ENCODE results near the gene GJC2.
"Not testable (repeated sequence)": the region's sequence is repeated elsewhere in the genome, so short reads cannot be mapped to it uniquely, and the experiment has no call there.

GJC2 gene

DNA sequence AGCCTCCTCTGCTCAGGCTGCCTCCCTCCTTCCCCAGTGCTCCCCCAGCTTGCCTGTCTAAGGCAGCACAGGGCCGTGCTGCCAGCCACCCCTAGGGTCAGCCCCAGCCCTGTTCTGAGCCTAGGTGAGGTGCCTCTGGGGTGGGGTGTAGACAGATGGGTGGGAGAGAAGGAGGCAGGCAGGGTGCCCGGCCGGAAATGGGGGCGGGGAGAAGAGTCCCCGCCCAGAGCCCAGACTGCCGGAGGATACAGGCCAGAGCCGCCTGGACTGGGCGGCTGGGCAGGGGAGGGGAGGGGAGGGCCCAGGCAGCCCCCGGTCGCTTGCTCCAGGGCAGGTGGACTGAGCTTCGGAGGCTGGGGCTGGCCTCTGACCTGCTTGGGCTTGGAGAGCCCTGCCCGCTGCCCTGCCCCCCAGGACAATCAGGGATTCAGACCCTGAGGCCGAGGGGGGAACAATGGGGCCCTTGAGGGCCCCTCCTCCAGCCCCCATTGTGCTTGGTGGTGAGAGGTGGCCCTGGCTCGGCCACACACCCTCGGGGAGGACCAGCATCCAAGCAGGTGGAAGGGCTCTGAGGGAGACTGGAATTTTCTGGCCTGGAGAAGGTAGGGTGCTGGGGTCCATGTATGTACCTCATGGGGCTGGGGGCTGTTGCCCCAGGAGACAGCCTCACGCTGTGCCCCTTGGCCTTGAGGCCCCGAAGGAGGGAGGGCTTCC, at the start of gene GJC2:
TSS of gene GJC2 (plus strand) at position 525 of the 714 bp plus-strand sequence. CDS start 7,829 bp downstream, outside the sequence.
- DNase-seq (ENCODE audit: low read depth in 2 of 2): no peak

DNA sequence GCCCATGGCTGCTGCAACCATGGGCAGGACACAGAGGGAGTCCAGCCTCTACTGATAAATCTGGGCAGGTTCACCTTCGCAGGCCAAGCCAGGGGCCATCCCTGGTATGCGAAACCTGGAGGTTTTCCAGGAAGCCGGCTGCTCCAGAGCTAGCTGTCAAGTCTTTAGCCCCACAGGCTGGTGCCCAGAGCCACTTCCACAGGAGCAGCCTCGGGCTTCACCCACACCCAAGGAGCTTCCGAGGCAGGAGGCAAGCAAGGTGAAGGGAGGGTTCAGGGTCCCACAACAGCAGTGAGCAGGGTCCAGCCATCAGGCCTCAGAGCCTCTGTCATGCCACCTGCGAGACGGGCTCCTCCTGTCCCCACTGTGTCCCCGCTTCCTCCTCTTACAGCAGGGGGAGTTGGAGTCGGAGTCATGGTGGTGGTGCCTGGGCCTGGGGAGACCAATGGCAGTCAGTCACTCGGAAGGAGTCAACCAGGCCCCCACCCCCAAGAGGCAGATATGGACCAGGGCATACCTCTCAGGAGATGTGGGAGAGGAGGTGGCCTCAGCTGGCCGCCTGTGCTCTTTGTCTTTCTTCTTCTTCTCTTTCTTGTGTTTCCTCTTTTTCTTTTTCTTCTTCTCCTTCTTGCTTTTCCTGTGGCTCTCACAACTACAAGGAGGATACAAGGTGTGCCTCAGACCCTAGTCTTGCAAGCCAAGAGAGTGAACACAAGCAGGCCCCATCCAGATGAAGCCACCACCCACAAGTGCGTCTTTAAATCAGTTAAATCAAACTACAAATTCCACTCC, 48.7 kb upstream of the GJC2 start:
- no peak for DNase-seq (ENCODE audit: low read depth in 2 of 2)

DNA sequence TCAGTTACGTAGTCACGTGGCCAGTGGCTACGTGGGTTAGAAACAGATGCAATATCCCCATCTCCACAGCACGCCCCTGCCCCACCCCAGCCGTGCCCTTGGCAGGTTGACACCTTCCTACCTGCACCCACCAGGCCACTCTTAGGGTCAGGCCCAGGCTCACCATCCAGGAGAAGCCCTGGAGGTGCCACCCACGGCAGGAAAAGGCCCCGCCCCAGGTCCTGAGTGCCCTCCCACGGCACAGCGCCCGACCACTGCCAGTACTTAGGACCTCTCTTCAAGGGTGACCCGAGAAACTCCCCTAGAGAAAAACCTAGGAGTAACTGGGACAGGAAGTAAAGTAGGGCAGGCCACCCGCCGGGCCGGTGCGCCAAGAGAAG, 48.1 kb upstream of the GJC2 start:
- no peak for DNase-seq (ENCODE audit: low read depth in 2 of 2)

DNA sequence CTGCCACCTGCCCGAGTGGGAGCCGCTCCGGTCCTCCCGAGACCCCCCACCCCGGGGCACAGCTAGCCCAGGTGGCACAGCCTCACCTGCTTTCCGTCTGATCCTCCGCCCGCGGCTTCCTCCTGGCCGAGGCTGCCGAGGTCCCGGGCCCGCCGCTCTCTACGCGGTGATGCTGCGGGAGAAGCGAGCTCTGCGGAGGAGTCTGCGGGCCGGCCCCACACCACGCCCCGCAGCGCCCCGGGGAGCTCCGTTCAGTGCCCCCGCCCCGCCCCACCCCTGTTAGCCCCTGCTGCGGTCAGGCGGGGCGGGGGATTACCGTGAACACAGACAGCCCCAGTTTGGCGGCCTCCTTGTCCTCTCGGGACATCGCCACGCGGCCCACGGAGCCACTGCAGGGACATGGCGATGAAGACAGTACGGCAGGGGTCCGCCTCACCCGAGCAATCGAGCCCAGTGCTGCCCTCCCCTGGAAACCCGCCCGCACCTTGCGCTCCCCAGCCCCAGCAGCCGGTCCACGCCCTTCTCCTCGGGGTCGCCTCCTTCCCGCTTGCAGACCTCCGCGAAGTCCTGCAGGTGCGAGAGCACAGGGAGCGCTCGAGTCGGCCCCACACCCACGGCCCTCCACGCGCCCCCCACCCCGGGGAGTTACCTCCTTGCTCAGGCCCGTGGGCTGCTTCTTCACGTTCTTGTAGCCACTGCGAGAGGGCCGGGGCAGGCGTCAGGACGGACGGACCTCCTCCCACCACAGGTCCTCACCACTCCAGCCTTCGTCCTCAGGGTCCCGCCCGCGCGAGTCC, 47.5 kb upstream of the GJC2 start:
- DNase-seq (ENCODE audit: low read depth in 2 of 2): peak in 1 of 2 donors; percentile 53

DNA sequence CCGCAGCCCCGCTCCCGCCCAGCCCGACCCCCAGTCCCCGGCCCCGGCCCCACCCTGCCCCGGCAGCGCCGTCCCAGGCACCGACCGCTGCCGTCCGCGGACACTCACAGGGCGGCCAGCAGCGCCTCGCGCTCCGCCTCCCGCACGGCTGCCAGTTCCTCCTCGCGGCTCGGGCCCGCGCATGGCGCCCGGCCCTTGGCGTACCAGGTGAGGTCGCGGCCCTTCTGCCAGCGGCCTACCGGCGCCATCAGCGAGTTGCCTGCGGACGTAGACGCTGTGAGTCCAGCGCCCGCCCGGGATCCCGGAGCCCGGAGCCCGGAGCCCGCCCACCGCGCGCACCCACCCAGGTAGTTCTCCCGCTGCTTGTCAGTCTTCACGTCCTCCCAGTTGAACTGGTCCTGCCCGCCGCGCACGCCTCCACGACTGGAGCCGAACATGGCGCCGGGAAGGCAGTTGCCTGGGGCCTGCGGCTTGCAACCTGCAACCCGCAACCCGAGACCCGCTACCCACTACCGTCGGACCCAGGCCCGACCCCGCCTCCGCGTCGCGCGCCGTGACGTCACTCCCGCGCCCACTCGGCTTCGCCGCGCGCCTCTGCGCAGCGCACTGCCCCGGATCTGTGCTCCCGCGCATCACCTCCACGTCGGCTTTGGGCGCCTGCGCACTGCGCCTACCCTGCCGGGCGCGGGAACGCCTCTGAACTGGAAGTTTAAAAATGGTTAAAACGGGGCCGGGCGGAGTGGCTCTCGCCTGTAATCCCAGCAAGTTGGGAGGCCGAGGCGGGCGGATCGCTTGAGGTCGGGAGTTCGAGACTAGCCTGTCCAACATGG, 46.7 kb upstream of the GJC2 start, which contains the start of gene C1orf35:
TSS of gene C1orf35 (minus strand) at position 535 of the 830 bp plus-strand sequence. CDS start at position 437, 98 bp downstream.
- peak; percentile 93 for DNase-seq (ENCODE audit: low read depth in 2 of 2)

DNA sequence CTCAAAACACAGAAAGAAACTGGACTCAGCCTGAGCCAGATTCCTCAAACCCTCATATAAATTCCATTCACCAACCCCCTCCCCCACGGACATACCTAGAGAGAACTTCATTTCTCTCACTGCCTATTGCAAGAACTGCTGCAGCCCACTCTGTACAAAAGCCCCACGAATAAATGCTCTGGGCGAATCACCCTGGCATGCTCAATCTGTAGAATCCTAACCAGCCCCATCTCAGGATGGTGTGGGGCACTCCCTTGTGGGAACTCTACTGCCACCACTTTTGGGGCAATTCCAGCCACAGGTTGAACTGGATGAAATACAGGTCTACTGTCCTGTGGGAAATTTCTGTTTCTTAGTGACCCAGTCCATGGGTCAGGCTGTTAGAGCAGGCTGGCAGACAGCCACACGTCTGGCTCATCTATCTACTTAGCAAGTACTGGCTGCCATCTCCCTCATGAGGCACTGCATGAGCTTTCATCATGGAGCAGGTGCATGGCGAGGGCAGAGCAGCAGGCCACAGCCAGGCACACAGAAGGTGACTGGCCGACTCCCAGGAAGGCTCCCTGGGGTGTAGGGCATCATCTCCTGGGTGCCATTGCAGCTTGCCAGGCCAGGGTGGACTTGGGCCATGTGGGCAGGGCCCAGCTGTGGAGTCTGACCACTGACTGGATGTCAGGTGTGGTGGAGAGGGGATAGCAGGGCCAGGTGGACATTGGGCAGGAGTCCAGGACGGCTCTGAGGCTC, 45.0 kb upstream of the GJC2 start:
- no peak for DNase-seq (ENCODE audit: low read depth in 2 of 2)

DNA sequence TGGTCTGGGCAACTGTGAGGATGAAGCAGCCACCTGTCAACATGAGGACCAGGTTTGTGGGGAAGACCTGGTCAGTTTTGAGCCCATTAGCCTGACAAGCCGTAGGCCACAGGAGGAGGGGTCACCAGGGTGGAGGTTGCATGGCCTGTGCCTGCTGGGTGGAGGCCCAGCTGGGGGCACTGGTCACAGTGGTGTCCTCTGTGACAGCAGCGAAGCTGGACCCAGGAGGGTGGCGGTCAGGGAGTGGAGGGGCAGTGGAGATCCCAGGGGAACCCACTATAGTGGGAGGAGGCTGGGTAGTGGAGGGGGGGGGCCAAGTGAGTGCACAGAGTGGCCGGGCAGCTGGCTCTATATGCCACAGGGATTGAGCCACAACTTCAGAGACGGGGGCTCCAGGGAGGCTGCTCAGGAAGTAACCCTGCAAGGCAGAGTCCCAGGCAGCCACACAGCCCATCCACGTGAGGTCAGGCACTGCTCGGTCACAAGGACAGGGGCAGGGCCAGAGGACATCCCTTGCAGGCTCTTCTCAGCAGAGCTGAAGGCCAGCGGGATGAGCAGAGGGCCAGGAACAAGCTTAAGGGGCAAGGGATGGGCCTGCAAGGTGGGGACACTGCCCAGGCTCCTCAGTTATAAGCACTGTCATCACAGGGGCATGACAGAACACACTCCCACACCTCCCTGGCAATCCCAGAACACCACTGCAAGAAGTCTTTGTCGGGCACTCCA, 44.3 kb upstream of the GJC2 start:
- DNase-seq (ENCODE audit: low read depth in 2 of 2): no peak

DNA sequence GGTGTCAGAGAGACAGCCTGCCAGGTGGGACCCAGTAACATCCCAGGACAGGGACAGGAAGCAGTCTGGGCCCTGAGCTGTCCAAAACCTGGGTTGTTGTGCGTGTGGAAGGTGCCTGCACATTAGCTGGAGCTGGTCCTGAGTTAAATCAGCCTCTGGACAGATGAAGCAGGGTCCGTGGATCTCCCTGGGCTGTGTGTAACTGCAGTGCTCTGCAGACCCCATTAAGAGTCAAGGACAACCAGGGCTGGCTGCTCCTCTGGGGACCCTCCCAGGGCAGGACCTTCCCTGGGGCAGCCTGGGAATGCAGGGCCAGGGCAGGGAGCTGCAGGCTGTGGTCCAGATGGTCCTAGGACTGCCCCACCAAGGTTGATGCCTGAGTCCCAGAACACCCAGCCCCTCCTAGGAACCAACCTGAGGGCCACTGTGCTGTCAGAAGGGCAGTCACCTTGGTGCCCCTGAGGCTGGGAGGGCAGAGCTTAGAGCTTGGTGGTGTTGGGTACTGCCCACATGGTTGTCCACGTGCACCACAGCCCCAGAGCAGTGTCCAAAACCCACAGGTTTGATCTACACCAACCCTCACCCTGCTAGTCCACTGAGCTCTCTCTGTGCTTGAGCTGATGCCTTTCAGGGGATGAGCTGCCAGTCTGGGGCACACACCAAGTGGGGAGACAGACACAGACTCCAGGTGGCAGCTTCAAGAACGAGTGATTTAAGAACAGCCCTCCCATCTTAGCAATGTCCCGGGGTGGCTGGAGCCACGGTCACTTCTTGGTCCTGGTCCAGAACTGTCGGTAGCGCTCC, 43.5 kb upstream of the GJC2 start:
- DNase-seq (ENCODE audit: low read depth in 2 of 2): no peak

DNA sequence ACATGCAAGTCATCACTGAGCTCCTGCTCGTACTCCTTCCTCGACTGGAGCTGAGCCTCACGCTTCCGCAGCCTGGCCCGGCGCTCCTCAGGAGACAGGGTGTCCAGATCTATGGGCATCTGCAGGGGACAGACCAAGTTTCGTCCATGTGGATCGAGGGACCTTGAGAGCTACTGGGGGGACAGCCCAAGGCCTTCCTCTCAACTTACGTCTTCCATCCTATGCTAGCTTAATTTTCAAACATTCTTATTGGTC, 43.0 kb upstream of the GJC2 start:
- DNase-seq (ENCODE audit: low read depth in 2 of 2): no peak

DNA sequence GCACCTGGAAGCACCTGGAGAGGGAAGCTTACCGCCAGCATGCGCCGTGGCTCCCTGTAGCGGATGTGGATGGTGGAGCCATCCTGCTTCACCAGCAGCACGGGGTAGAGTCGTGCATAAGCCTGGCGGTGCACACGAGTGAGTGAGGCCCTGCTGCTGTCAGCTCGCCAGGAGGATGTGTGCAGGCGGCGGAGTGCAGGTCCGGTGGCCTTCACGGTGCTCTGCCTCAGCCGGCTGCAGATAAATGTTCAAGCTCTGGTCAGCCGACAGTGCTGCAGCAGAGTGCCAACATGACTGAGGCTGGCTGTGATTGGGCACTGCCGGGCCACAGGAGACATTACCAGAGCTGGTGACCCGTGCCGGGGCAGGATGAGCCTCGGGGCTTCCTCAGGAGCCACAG, 42.1 kb upstream of the GJC2 start:
- DNase-seq (ENCODE audit: low read depth in 2 of 2): no peak

DNA sequence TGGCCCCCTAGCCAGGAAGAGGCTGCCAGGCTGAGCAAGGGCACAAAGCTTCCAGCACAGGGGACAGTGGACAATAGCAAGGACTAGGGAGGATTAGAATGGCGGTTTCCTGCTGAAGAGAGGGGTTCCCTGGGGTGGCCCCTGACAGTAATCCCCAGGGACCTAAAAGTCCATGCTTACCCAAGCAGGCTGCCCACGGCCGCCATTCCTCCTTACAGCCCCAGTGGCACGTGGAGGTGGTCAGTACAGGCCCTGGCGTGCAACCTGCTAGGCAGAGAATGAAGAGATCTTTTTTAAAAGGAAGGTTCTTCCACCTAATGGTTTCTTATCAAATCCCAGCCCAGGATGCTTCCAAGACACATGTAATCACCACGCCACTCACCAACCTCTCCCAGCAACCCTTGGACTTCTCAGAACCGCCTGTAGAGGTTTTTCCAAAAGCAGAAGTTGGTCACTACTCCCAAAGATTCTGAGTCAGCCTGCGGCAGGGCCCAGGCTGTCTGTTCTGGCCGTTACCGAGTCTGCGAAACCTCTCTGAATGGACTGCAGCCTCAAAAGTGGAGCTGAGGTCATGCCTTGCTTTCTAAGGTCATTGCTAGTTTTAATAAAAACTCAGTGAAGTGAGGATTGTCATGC, 41.6 kb upstream of the GJC2 start:
- no peak for DNase-seq (ENCODE audit: low read depth in 2 of 2)

DNA sequence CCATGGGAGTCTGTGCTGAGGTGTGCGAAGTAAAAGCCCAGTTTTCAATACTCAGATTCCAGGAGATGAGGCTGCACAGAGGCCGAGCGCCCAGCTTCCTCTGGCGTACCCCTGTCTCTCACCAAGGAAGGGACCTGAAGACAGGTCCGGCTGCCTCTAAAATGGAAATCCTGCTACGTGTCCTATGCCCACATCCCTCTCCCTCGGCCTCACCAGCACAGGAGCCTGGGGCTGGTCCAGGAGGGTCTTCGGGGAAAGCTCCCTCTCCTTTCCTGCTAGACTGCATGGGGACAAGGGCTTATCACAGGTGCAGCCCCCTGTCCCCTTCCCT, 41.0 kb upstream of the GJC2 start:
- no peak for DNase-seq (ENCODE audit: low read depth in 2 of 2)

DNA sequence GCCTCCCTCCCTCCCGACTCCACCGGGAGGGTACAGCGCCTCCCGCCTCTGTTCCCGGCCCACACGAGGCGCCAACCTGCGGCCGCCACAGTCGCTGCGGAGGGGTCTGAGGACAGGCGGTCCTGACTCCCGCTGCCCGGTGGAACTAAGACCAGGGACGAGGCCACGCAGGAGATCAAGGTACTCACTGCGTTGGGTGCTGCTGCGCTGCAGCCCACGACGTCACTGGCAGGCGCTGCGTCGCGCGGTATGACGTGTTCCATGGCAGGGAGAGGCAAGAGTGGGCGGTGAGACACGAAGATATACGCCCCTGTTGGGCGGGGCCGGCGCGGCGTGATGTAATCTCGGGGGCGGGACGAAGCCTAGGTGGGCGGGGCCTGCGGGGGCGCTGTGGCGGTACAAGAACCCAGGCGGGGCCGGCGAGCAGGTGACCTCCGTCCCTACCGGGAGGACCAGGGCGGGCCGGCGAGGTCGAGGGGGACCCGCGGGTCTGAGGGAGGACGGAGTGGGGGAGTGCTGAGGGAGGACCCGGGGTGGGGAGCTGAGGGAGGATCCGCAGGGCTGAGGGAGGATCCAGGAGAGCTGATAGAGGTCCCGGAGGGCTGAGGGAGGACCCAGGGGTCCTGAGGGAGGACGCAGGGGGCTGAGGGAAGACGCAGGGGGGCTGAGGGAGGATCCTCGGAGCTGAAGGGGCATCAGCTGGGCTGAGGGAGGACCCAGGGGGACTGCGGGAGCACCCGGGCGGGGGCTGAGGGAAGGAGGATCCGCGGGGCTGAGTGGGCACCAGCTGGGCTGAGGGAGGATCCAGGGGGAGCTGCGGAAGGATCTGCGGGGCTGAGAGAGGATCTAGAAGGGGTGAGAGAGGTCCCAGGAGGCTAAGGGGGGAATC, 40.4 kb upstream of the GJC2 start, which contains the start of gene MRPL55:
TSS of gene MRPL55 (minus strand) at position 227 of the 889 bp plus-strand sequence. CDS start 1,039 bp downstream, outside the sequence.
- peak; percentile 94 to 98 for DNase-seq (ENCODE audit: low read depth in 2 of 2)

DNA sequence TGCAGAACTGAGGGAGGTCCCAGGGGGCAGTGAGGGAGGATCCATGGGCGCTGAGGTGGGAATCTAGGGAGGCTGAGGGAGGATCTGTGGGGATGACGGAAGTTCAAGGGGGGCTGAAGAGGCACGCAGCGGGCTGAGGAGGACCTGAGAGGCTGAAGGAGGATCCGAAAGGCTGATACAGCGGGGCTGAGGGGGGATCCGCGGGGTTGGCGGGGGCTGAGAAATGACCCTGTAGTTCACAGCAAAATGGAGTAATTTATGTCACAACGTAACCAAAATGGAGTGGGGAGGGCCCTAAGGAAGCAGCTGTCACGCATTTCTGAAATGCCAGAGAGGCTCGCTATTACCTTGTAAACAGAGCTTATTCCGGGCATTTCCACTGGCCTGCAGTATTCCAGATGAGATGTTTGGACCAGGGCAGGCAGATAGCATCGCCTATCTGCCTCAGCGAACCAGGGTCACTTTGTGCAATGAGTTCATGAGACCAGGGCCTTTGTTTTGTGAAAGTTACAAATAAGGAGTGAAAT, 39.7 kb upstream of the GJC2 start:
- no peak for DNase-seq (ENCODE audit: low read depth in 2 of 2)

DNA sequence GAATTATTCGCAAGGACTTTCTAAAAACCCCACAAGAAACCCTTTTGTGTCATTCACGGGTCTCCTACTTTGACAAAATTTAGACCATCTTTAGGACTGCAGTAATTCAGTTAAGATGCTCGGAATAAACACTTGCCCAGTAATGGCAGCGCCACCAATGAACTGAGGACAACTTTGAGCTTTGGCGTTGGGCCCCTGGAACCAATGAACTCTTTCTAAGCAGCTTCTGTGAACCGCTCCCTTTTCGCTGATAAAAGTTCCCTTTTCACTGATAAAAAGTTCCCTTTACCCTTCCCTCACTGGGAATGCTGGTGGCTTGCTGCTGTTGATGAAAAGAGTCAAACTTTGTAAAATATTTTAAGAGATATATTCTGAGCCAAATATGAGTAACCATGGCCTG, 39.2 kb upstream of the GJC2 start:
- no peak for DNase-seq (ENCODE audit: low read depth in 2 of 2)

DNA sequence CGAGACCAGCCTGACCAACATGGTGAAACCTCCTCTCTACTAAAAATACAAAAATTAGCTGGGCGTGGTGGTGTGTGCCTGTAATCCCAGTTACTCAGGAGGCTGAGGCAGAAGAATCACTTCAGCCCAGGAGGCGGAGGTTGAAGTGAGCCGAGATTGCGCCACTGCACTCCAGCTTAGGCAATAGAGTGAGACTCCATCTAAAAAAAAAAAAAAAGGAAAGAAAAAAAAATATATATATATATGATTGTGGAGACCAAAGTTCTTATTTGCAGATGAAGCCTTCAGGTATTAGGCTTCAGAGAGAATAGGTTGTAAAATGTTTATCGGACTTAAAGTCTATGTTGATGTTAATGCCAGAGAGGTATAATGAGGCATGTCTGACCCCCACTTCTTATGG, 38.4 kb upstream of the GJC2 start:
- not testable (repeated sequence) for DNase-seq (ENCODE audit: low read depth in 2 of 2)

DNA sequence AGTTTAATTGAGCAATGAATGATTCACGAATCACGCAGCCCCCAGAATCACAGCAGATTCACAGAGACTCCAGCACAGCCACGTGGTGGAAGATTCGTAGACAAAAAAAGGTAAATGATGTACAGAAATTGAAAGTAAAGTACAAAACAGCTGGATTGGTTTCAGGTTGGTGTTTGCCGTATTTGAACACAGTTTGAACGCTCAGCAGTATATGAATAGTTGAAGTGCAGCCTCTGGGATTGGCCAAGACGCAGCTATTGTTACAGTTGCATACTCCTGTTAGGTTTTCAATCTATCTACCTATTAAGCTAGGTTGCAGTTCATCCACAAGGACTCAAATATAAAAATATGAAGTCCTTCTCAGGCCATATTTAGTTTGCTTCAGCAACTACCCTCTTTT, 37.6 kb upstream of the GJC2 start:
- no peak for DNase-seq (ENCODE audit: low read depth in 2 of 2)

DNA sequence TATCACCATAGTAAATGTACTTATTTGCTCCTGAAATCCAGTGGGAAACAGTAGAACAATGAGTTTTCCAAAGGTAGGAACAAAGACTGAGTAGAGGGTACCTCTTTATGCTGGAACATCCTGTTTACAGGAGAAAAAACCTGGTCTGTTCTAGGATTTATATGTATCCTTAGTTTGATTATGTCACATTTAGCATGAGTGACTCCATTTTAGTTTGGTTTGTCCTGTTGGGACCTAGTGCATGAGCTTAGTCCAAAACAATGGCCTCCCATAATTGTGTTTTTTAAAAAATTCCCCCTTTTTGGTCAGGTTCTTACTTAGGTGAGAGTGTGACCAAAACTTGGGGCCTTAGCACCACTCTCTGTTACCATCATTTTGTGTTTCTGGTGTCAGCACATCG, 37.1 kb upstream of the GJC2 start:
- DNase-seq (ENCODE audit: low read depth in 2 of 2): no peak
